Metanephros (tissue), 2 donors: Measurements from ENCODE around the gene BBS9. TPM values are rescaled to one million over a fixed set of nuclear protein-coding genes. Genes with fewer than 3 reads are reported as not detected.

ENCODE experiments used
- small RNA-seq: library from RNA; depleted of rRNA; stranded (forward); fragments of <200 nt; gene quantifications from one replicate; pipeline ENCODE3, GENCODE V24; 2014; ENCODE audit warnings: low replicate concordance
- total RNA-seq: library from RNA; depleted of rRNA; stranded (reverse); fragments of >200 nt; gene quantifications from one replicate; pipeline ENCODE4 v1.2.3, GENCODE V29; 2014

Gene BBS9
- total RNA-seq: 38.3 TPM

GRCh38 chr7:33128990-33129805 lies at the start of gene BBS9:
Gene BBS9, plus strand, starts transcription at chr7:33129564. Its CDS starts 16,689 bp downstream, at chr7:33146253.

GRCh38 chr7:33109005-33109757 lies 20.2 kb upstream of the BBS9 start, which contains the start of gene RP9:
Gene RP9, minus strand, starts transcription at chr7:33109404. Its CDS starts 32 bp downstream, at chr7:33109372.

Small RNAs within 50 kb of the gene (small RNA-seq; reads per million reads assigned to genes)
- gene AC007312.1 (not detected), gene AC074338.1 (not detected), gene RNA5SP229 (not detected)

Other genes with a start within 250 kb of the BBS9 start
- gene KBTBD2, start 237.8 kb upstream of the BBS9 start, total RNA-seq: 56.0 TPM
- gene FKBP9, start 172.1 kb upstream of the BBS9 start, total RNA-seq: 115 TPM
- 34.9 TPM for gene NT5C3A, start 66.8 kb upstream of the BBS9 start, total RNA-seq
- gene RP9, start 20.2 kb upstream of the BBS9 start, total RNA-seq: 11.6 TPM